GM12873 (cell line): ENCODE data around the gene MRPS23.

ENCODE experiments used
- CTCF ChIP-seq: IDR thresholded peaks from 2 replicates; pipeline ENCODE4 v1.5.1; 2012; ENCODE audit warnings: low read depth, mild to moderate bottlenecking, moderate library complexity, low read length, control low read depth; ENCODE audit not compliant: insufficient read depth; ENCODE audit errors: missing control alignments

The MRPS23 gene

GRCh38 chr17:57886020-57886419 is 36.2 kb upstream of the MRPS23 start:
- no peak for TF ChIP-seq CTCF

- TF ChIP-seq CTCF = no peak
Measured at GRCh38 chr17:57885148-57885915, 35.5 kb upstream of the MRPS23 start.

- no peak for TF ChIP-seq CTCF
Measured at GRCh38 chr17:57881783-57882351, 32.0 kb upstream of the MRPS23 start.

GRCh38 chr17:57881143-57881542 is 31.3 kb upstream of the MRPS23 start:
- TF ChIP-seq CTCF = no peak

- TF ChIP-seq CTCF = no peak
Measured at GRCh38 chr17:57880086-57880456, 30.2 kb upstream of the MRPS23 start.

GRCh38 chr17:57879437-57880085 is 29.7 kb upstream of the MRPS23 start:
- TF ChIP-seq CTCF = no peak

- no peak for TF ChIP-seq CTCF
Measured at GRCh38 chr17:57877803-57878377, 28.0 kb upstream of the MRPS23 start.
